Activated CD8-positive, alpha-beta memory T cell treated with anti-CD3 and anti-CD28 coated beads for 48 hours (primary cell): ENCODE data around the gene PRMT7.

Source experiments
- DNase-seq, 3 experiments: peaks; one replicate each; pipeline ENCODE4 v3.0.0-alpha.2; 2020; ENCODE audit warnings: low read depth in 2 of 3, low spot score in 2 of 3

PRMT7 gene

GRCh38 chr16:68300734-68301459, 9.9 kb upstream of the PRMT7 start:
- no peak for DNase-seq

- DNase-seq: no peak
Observed at GRCh38 chr16:68306633-68307032, 4.2 kb upstream of the PRMT7 start.

- DNase-seq: no peak
Observed at GRCh38 chr16:68309799-68310198, 1.0 kb upstream of the PRMT7 start.

- DNase-seq: no peak
Observed at GRCh38 chr16:68310437-68310773, 414 bp upstream of the PRMT7 start.

GRCh38 chr16:68313116-68313515, 2.3 kb downstream of the PRMT7 start:
- no peak for DNase-seq

- DNase-seq: peak in 2 of 3 experiments; percentile 11 to 23
Observed at GRCh38 chr16:68319185-68319908, 8.5 kb downstream of the PRMT7 start.

GRCh38 chr16:68324336-68324735, 13.5 kb downstream of the PRMT7 start:
- no peak for DNase-seq

GRCh38 chr16:68324780-68325357, 14.1 kb downstream of the PRMT7 start:
- no peak for DNase-seq

- DNase-seq: peak; percentile 36 to 57 (median 50)
Observed at GRCh38 chr16:68328151-68328859, 17.5 kb downstream of the PRMT7 start.

GRCh38 chr16:68328860-68329390, 18.1 kb downstream of the PRMT7 start:
- no peak for DNase-seq

GRCh38 chr16:68331879-68332410, 21.1 kb downstream of the PRMT7 start:
- DNase-seq: no peak

- DNase-seq: no peak
Observed at GRCh38 chr16:68332411-68333121, 21.7 kb downstream of the PRMT7 start.

- DNase-seq: no peak
Observed at GRCh38 chr16:68335175-68335574, 24.4 kb downstream of the PRMT7 start.

GRCh38 chr16:68338326-68339119, 27.7 kb downstream of the PRMT7 start:
- DNase-seq: no peak

- DNase-seq: no peak
Observed at GRCh38 chr16:68339214-68339613, 28.4 kb downstream of the PRMT7 start.

- DNase-seq: no peak
Observed at GRCh38 chr16:68342620-68343019, 31.8 kb downstream of the PRMT7 start.

GRCh38 chr16:68343137-68343536, 32.3 kb downstream of the PRMT7 start:
- DNase-seq: no peak

GRCh38 chr16:68344252-68344651, 33.4 kb downstream of the PRMT7 start:
- DNase-seq: no peak

GRCh38 chr16:68345351-68345810, 34.6 kb downstream of the PRMT7 start:
- no peak for DNase-seq
